H54 (cell line): ENCODE results near the gene FGD5.

ENCODE experiments used
- DNase-seq: peaks from one replicate; pipeline ENCODE4 v3.0.0; 2011; ENCODE audit warnings: low spot score, mixed read lengths; ENCODE audit not compliant: insufficient read length
- FAIRE-seq: peaks from 3 replicates; lab custom pipeline; 2011; peaks lifted over from hg19 to GRCh38; lab: Jason Lieb, UNC
- POLR2A ChIP-seq: IDR thresholded peaks from 2 replicates; pipeline ENCODE4 v1.6.1; 2011; ENCODE audit warnings: low read depth, mild to moderate bottlenecking, low read length

Gene FGD5

DNA sequence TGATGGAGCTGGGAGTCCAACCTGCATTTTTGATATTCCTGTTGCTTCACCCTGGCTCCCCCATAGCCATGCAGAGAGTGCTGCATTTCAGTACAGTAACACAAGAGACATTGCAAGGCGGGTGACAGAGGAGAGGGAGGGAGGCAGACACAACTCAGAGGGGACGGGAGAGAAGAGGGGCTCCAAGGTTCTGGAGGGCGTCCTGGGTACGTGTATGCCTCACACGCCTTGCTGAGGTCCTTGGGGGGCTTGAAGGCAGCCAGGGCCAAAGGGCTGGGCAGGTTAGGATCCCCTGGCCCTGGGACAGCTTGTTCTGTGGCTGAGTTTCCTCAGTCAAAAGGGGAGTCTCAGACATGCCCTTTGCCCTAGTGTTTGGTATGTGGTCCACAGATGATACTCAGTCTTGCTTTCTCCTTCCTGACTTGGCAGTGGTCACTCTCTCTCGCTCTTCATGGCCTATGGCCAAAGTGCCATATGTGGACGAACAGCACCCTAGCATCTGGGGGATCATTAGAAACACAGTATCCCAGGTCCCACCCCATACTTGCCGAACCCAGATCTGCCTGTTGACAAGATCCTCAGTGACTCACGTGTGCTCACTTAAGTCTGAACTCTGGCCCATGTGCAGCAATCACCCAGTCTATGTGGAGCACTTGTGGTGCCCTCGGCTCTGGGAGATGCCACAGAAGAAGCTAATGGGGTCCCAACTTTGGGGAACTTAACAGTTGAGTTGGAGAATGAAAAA, 52.9 kb downstream of the FGD5 start:
- FAIRE-seq, result no peak
- no peak for TF ChIP-seq POLR2A
- no peak for DNase-seq

DNA sequence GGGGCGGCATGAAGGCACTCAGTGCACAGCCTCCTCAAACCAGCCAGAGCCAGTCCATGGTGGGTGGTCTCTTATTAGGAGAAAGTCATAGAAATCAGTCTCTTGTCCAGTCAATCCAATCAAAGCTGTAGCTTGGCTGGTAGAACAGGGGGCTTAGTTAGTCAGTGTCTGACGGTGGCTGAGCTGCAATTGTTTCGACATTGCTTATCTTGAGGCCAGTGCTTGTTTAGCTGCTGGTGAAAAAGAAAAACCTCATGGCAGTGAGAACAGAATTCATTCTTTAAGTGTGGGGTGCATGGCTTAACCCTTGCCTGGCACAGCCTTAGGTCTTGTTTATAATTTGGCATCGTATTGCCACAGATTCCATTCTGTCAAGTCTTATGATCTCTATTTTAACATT, 53.9 kb downstream of the FGD5 start:
- TF ChIP-seq POLR2A, result no peak
- FAIRE-seq (no peak), DNase-seq (no peak)

DNA sequence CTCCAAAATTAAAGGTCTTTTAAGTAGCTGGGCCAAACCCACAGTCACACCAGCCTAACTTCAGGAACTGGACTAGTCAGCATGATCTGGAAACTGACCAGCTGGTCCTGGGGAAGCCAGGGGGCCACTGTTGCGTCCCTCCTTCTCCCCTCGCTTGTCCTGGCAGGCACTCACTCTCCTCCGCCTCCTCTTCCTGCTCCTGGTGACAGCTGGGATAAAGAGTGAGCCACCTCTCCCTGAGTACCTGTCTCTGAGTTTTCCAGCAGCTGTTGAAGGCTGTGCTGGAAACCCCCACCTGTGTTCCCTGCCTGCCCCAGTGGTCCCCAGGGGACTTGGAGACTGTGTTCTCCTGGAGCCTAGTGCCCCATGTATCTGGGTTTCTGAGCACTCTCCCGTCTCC, 56.0 kb downstream of the FGD5 start:
- no peak for DNase-seq
- no peak for FAIRE-seq
- no peak for TF ChIP-seq POLR2A

DNA sequence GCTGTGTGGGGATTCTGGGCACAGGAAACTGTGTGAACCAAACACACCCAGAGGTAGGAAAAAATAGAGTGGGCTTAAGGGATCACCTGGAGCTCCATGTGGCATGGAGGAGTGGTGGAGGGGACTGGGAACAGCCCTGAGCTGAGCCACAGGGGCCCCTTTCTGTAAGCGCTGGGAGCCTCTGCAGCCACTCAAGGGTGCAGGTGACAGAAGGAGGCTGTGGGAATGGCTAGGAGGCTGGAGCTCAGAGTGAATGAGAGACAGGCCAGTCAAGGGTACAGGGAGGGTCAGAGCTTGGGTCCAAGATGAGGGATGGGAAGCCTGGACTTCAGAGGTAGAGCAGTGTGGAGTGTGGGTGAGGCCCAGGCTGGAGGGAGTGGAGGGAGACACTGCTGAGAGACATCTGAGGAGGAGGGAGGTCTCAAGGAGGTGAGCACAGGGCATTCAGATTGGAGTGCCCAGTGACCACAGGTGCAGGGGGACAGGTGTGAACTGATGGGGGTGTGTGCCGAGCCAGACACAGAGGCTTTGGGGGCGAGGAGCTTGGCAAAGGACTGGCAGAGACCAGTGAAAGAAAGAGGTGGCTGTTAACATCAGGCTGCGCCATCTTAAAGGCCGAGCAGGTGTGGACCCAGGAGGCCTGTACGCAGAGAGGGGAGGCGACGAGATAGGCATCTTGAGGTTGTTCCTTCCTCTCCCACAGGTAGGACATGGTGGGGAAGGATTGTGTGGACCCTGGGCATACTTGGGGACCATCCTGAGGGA, 56.8 kb downstream of the FGD5 start:
- TF ChIP-seq POLR2A, result no peak

DNA sequence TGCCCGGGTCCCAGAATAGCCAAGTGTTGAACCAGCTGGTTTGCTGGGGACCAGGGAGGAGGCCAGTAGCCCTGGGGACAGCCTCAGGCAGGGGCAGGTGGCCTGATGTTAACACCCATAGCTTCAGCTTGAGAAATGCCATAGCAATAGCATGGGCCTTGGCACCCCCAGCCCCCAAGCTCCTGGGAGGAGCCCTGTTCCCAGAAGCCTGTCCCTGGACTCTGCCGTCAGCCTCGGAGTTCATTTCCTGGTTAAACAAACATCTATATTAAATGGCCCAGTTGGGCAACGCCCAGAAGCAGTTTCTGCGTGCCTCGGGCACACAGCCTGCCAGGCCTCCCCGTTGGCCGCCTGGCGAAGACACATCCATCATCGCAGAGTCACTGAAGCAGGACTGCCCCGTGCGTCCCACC, 58.2 kb downstream of the FGD5 start:
- DNase-seq (no peak), FAIRE-seq (no peak)
- TF ChIP-seq POLR2A, result no peak

More for the DNA sequence above, 56.8 kb downstream of the FGD5 start:
- FAIRE-seq, result no peak
- DNase-seq, result no peak

DNA sequence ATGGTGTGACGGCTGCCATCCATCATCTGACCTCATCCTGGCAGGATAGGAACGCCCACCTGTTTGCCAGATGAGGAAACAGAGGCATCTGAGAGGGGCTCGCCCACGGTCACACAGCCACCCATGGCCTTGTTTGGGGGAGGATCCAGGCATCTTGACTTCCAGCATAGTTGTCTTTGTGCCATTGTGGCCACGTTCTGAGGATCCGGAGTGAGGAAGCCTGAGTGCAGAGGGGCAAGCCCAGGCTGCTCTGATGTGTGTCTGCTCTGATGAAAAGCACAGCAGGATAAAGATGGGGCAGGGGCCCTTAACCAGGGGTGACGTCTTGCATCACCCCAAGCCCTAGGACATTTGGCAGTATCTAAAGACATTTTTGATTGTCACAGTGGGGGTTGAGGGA, 58.7 kb downstream of the FGD5 start:
- TF ChIP-seq POLR2A, result no peak
- FAIRE-seq (no peak), DNase-seq (no peak)

DNA sequence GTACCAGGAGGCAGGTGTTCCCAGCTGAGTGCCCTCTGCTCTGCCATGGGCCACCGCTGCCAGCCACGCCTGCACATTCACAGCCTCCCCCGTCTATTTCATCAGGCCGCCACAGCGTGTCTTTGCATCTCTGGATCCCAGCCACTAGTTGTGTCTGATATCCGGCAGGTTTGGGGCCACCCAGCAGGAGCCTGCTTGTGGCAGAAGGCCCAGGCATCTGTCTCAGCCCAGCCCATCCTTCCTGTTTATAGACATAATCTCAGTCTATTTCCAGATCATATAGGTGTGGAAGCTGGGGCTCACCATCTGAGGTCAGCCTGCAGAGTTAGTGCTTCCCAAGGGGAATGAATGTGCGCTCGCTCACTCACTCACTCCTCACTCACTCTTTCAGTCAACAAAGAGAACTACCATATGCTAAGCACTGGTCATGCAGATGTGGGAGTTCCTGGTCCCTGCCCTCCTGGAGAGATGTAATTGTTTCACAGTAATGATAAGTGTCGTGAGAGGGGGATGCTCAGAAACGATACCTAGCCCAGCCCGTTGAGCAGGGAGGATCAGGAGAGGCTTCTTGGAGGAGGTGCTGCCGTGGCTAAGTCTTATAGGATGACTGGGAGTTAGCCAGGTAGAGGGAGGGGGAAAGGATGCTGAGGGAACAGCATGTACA, 60.6 kb downstream of the FGD5 start:
- DNase-seq (no peak), FAIRE-seq (no peak)
- no peak for TF ChIP-seq POLR2A

DNA sequence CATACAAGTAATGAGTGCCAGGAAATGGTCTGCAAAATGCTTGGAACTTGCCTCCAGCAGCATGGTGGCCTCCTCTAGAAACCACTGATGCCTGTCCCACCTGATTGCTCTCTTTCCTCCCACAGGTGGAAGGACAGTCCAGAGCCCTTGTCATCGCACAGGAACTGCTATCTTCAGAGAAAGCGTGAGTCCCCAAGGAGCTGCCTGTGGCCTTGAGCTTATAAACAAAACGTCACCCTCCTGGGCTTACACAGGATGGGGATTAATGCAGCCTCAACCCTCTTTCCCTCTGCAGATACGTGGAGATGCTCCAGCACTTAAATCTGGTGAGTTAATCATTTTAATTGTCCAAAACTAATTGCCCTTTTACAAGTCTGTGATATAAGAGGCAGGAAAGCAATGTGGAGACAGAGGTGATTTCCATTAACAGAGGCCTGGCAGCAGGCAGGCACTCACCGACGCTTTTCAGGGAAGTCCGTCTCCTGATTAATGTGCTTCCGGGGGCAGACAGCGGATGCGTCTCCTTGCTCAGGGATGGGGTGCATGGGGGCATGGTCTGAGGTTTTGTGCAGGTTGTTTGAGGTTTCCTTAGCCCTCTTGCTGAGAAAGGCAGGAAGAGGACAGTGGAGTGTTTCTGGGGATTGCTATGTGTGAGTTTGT, 61.8 kb downstream of the FGD5 start:
- DNase-seq, result no peak
- TF ChIP-seq POLR2A, result no peak
- FAIRE-seq, result no peak

DNA sequence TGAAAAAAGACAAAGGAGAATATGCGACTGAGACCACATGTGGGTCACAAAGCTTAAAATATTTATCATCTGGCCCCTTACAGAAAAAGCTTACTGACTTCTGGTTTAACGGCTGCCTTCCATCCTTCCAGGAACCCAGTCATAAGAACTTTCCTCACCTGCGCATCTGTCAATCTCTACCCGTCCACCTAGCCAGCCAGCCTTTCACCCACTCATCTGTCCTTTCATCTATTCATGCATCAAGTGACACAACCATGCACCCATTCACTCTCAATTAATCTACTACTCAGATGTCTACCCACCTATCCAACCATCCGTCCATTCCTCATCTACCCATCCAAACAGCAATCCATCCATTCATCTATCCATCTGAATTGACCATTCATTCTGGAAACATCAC, 64.5 kb downstream of the FGD5 start:
- FAIRE-seq, result no peak
- DNase-seq, result no peak
- TF ChIP-seq POLR2A, result no peak

DNA sequence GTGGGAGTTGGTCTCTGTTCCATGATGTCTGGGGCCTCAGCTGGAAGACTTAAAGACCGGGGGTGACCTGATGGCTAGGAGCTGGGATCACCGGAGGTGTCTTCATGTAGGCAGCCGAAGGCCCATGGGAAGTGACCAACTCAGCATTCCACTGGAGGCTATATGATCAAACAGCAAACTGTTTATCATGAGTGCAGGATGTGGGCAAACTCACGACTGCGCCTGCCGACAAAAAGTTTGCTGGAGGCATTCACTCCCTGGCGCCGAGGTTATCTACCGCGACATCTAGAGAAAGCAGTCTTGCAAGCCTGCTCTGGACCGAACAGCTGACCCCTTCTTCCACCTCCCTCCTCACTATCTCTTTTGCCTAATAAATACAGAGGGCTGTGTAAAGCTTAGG, 65.9 kb downstream of the FGD5 start:
- TF ChIP-seq POLR2A, result no peak
- no peak for DNase-seq
- FAIRE-seq, result no peak

DNA sequence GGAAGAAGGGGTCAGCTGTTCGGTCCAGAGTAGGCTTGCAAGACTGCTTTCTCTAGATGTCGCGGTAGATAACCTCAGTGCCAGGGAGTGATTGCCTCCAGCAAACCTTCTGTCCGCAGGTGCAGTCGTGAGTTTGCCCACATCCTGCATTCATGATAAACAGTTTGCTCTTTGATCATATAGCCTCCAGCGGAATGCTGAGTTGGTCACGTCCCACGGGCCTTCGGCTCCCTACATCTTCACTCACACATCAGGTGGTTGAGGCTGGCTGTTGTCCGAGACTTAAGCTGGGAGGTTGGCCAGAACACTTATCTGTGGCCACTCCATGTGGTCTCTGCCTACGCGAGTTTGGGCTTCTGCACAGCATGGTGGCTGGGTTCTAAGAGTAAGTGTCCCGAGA, 66.5 kb downstream of the FGD5 start:
- TF ChIP-seq POLR2A, result no peak

DNA sequence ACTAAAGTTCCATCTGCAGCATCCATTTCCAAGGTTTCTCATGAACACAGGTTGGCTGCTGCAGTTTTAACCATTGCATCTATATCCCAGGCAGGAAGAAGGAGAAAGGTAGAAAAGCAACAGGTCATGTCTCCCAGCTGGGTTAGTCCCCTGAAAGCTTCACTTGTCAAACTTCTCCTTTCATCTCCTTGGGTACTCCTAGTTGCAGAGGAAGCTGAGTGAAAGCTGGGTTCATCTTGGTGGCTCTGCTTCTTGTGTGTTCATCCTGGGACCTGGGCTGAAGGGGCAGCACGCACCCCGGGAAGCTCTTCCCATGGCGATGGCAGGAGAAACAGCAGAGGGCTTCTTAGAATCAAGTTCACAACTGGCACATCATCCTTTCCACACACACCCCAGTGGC, 67.3 kb downstream of the FGD5 start:
- FAIRE-seq, result no peak
- no peak for TF ChIP-seq POLR2A

More for the DNA sequence above, 66.5 kb downstream of the FGD5 start:
- FAIRE-seq (no peak), DNase-seq (no peak)

DNA sequence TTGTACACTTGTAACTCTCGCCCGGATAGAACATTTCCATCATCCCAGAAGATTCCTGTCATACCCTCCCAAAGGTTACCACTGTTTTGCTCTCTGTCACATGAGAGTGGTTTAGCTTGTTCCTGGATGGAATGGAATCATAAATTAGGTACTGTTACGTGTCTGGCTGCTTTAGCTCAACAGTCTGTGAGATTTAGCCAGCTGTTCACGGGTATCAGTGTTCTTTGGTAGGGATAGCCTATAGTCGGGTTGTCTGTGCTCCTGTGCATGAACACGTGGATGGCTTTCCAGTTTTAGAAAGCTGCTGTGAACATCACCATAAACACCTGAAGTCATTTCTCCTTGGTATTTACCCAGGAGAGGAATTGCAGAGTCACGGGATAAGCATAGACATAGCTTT, 70.4 kb downstream of the FGD5 start:
- DNase-seq (no peak), FAIRE-seq (no peak)
- no peak for TF ChIP-seq POLR2A

More for the DNA sequence above, 67.3 kb downstream of the FGD5 start:
- no peak for DNase-seq

DNA sequence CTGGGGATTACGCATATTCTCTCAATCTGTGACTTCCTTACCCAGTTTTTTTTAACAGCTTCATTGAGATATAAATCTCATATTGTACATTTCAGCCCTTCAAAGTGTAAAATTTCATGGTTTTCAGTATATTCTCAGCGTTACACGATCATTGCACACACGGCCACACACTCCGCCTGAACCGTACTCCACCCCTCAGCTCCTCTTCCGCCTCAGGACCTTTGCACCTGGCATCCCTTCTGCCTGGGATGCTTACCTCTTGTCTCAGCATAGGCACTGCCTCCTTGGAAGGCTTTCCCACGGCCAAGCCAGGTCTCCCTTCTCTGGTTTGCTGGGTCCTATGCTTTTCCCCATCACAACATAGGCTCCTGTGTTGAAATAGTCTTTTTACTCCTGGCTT, 71.2 kb downstream of the FGD5 start:
- TF ChIP-seq POLR2A, result no peak
- no peak for FAIRE-seq

More for the DNA sequence above, 71.2 kb downstream of the FGD5 start:
- no peak for DNase-seq
